Measurements from ENCODE around the gene MLLT10. TPM values are rescaled to one million over a fixed set of nuclear protein-coding genes. Genes with fewer than 3 reads are reported as not detected.
A peak's percentile ranks its signal among the peaks of the same experiment; 100 is the strongest.

The MLLT10 gene
- total and polyA plus RNA-seq, 9 of the 15 experiments (the other 6 are each of a cell fraction or from before 2014, with no cell fraction given) = 18.8 to 81.4 (median 64.2) TPM

DNA sequence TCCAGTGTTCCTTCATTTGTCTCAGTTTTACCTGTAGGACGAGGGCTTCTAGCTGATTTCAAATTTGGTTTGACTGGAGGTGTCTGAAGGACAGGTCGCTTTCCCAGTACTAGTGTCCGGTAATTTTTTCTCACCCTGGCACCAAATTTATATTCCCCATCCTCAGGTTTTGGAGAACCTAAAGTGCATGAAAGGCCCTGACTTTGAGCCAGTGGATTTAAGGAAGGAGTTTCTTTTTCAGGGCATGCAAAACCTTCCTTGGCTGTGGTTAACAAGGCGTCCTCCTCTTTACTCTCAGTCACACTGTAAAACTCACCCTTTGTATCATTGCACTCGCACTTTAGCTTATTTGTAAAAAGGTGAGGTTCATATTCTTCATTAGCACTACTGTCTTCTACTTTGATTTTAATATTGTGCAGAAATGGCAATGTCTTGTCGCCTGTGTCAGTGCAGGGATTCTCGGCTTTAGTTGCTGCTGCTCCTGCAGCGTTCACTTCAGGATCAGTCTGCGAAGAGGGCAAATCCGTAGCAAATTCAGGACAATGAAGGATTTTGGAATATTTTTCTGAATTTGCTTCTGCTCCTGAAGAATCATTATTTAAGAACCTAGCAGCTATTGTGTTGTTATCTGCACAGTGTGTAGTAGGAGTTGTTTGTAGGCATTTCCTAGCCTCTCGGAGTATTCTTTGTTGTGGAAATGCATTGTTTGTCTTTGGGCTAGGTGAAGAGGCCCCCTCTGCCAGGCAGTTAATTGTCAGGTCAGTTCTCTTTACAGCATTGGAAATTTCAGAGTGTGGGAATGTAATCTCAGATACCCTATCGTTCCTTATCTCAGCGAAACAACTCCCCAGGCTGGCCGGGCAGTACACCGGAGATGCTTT, 18.4 kb upstream of the MLLT10 start:
- in situ Hi-C loops (cut with MboI) = no loop called here
- Histone ChIP-seq H3K9me1 (ENCODE audit: control insufficient read depth, insufficient read depth, low read length) (no peaks in the 10 kb centered on the region), H3K27me3 (ENCODE audit: control insufficient read depth in 2 of 2, insufficient read depth in 2 of 2, low read length in 2 of 2) (no peaks in the 10 kb centered on the region), H3K4me1 (replicated peaks in 1 of 2; ENCODE audit: control insufficient read depth in 2 of 2, insufficient read depth in 2 of 2, low read length in 2 of 2) (peaks cover 14 to 19% of the 10 kb centered on the region in 2 experiments; a peak in 4 of 5 replicates), H3K36me3 (ENCODE audit: control insufficient read depth, insufficient read depth, low read length) (no peaks in the 10 kb centered on the region), H3K27ac (ENCODE audit: extremely low read depth, low read depth, low read length) (no peak overlapping the region), H3K9me3 (replicated peaks; ENCODE audit: control insufficient read depth, insufficient read depth, low read depth, low read length) (no peaks in the 10 kb centered on the region), H3K4me3 (peak overlapping the region; percentile 54), H3K79me2 (ENCODE audit: control insufficient read depth, insufficient read depth, low read length) (no peaks in the 10 kb centered on the region), H2AFZ (ENCODE audit: low read depth, low read length) (peak overlapping the region; percentile 93), H3K9ac (ENCODE audit: insufficient read depth in 1 of 2, low read depth in 2 of 2, low read length in 2 of 2) (peak overlapping the region in 1 of 2 experiments; percentile 91; a peak in 2 of 4 replicates), H3K4me2 (ENCODE audit: insufficient read depth, low read length) (peak overlapping the region; percentile 80), H4K20me1 (replicated peaks; ENCODE audit: control insufficient read depth, insufficient read depth, low read length) (no peaks in the 10 kb centered on the region)
- ATAC-seq = peak; percentile 1; the same call in 1 of the 3 replicates
- ChIA-PET POLR2A (interaction anchor here (0.6 to 2.0 kb wide), 5 partner anchors 8 to 205 kb away, joined by 3 to 10 read pairs (median 3); partner anchors contain the start of gene SKIDA1), CTCF (ENCODE audit: low intra/inter-chr PET ratio) (no interaction called here)
- DNase-seq (ENCODE audit: extremely low read depth in 1 of 4, low spot score in 3 of 4) = peak in 1 of 4 experiments; percentile 20
- intact Hi-C loops (cut with micrococcal nuclease) = loop anchor here (2.0 kb wide), 1 partner anchor 19 kb away; no protein-coding TSS in a partner anchor
- 54% methylated on average over 15 of the region's 15 CpGs for WGBS (ENCODE audit: insufficient coverage, low coverage, missing lambda C conversion rate)
- peak; percentile 65 for FAIRE-seq
- BruUV-seq (replicated peaks) = no TSS peak
- TF ChIP-seq TAL1 (IDR thresholded peaks at IDR 0.05) = 0 out of 2 replicates have a peak, but pooled peaks have one; percentile 11
- TF ChIP-seq ZNF707 (CRISPR knock-in tag; conservative IDR thresholded peaks at IDR 0.05) = no peak
- 0 out of 2 replicates have a peak, but pooled peaks have one; percentile 10 for TF ChIP-seq SOX6 (IDR thresholded peaks at IDR 0.05)
- TF ChIP-seq U2AF2 (optimal IDR thresholded peaks at IDR 0.05; ENCODE audit: low read depth, low read length) = no peak
- no peak for TF ChIP-seq ZNF778 (CRISPR knock-in tag; IDR thresholded peaks at IDR 0.05)
- TF ChIP-seq, protein P1, sequence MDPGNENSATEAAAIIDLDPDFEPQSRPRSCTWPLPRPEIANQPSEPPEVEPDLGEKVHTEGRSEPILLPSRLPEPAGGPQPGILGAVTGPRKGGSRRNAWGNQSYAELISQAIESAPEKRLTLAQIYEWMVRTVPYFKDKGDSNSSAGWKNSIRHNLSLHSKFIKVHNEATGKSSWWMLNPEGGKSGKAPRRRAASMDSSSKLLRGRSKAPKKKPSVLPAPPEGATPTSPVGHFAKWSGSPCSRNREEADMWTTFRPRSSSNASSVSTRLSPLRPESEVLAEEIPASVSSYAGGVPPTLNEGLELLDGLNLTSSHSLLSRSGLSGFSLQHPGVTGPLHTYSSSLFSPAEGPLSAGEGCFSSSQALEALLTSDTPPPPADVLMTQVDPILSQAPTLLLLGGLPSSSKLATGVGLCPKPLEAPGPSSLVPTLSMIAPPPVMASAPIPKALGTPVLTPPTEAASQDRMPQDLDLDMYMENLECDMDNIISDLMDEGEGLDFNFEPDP (CRISPR knock-in tag; IDR thresholded peaks at IDR 0.05) = no peak
- no peak for TF ChIP-seq EHMT2 (IDR thresholded peaks at IDR 0.05)
- TF ChIP-seq, protein P2, sequence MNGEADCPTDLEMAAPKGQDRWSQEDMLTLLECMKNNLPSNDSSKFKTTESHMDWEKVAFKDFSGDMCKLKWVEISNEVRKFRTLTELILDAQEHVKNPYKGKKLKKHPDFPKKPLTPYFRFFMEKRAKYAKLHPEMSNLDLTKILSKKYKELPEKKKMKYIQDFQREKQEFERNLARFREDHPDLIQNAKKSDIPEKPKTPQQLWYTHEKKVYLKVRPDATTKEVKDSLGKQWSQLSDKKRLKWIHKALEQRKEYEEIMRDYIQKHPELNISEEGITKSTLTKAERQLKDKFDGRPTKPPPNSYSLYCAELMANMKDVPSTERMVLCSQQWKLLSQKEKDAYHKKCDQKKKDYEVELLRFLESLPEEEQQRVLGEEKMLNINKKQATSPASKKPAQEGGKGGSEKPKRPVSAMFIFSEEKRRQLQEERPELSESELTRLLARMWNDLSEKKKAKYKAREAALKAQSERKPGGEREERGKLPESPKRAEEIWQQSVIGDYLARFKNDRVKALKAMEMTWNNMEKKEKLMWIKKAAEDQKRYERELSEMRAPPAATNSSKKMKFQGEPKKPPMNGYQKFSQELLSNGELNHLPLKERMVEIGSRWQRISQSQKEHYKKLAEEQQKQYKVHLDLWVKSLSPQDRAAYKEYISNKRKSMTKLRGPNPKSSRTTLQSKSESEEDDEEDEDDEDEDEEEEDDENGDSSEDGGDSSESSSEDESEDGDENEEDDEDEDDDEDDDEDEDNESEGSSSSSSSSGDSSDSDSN (IDR thresholded peaks at IDR 0.05; ENCODE audit: borderline replicate concordance in 1 of 2, low read depth in 2 of 2, low read length in 2 of 2) = peak in 1 of 2 experiments; percentile 42; a peak in 1 of 4 replicates
- no peak for TF ChIP-seq HLTF (IDR thresholded peaks at IDR 0.05)
- TF ChIP-seq PHB (CRISPR knock-in tag; IDR thresholded peaks at IDR 0.05) = no peak
- no peak for TF ChIP-seq CTBP1 (IDR thresholded peaks at IDR 0.05; ENCODE audit: borderline replicate concordance)
- no peak for TF ChIP-seq KLF10 (CRISPR knock-in tag; IDR thresholded peaks at IDR 0.05)
- TF ChIP-seq, protein P3, sequence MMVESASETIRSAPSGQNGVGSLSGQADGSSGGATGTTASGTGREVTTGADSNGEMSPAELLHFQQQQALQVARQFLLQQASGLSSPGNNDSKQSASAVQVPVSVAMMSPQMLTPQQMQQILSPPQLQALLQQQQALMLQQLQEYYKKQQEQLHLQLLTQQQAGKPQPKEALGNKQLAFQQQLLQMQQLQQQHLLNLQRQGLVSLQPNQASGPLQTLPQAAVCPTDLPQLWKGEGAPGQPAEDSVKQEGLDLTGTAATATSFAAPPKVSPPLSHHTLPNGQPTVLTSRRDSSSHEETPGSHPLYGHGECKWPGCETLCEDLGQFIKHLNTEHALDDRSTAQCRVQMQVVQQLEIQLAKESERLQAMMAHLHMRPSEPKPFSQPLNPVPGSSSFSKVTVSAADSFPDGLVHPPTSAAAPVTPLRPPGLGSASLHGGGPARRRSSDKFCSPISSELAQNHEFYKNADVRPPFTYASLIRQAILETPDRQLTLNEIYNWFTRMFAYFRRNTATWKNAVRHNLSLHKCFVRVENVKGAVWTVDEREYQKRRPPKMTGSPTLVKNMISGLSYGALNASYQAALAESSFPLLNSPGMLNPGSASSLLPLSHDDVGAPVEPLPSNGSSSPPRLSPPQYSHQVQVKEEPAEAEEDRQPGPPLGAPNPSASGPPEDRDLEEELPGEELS (CRISPR knock-in tag; IDR thresholded peaks at IDR 0.05; ENCODE audit: borderline replicate concordance) = no peak
- no peak for TF ChIP-seq SP1 (CRISPR knock-in tag; IDR thresholded peaks at IDR 0.05)
- TF ChIP-seq SMARCE1 (IDR thresholded peaks at IDR 0.05) = peak; percentile 16; the same call in 1 of the 2 replicates
- peak; percentile 9; the same call in 1 of the 2 replicates for TF ChIP-seq ARID1B (IDR thresholded peaks at IDR 0.05)
